LoVo (cell line): Measurements from ENCODE around the gene PIK3CD.
"Not testable (repeated sequence)": the region's sequence is repeated elsewhere in the genome, so short reads cannot be mapped to it uniquely, and the experiment has no call there.

ENCODE experiments used
- DNase-seq: peaks from one replicate; pipeline ENCODE4 v3.0.0-alpha.2; 2016; ENCODE audit warnings: low spot score

Gene PIK3CD

GRCh38 chr1:9736241-9736640 lies 84.7 kb downstream of the PIK3CD start:
- DNase-seq, result no peak

GRCh38 chr1:9737057-9737456 lies 85.5 kb downstream of the PIK3CD start:
- no peak for DNase-seq

GRCh38 chr1:9737671-9738070 lies 86.1 kb downstream of the PIK3CD start:
- DNase-seq, result no peak

- no peak for DNase-seq
Measured at GRCh38 chr1:9744106-9744799, 92.7 kb downstream of the PIK3CD start.

- no peak for DNase-seq
Measured at GRCh38 chr1:9746211-9746610, 94.7 kb downstream of the PIK3CD start.

- no peak for DNase-seq
Measured at GRCh38 chr1:9746651-9747050, 95.1 kb downstream of the PIK3CD start.

- DNase-seq, result not testable (repeated sequence)
Measured at GRCh38 chr1:9748391-9748790, 96.9 kb downstream of the PIK3CD start.

GRCh38 chr1:9749361-9749760 lies 97.8 kb downstream of the PIK3CD start:
- DNase-seq, result no peak

GRCh38 chr1:9751971-9752370 lies 100.4 kb downstream of the PIK3CD start:
- no peak for DNase-seq

GRCh38 chr1:9753121-9753531 lies 101.6 kb downstream of the PIK3CD start:
- no peak for DNase-seq

GRCh38 chr1:9755441-9755995 lies 104.0 kb downstream of the PIK3CD start:
- no peak for DNase-seq

GRCh38 chr1:9758559-9759121 lies 107.1 kb downstream of the PIK3CD start:
- DNase-seq, result no peak

- DNase-seq, result no peak
Measured at GRCh38 chr1:9759939-9760338, 108.4 kb downstream of the PIK3CD start.

- DNase-seq, result no peak
Measured at GRCh38 chr1:9760824-9761223, 109.3 kb downstream of the PIK3CD start.

GRCh38 chr1:9761855-9762254 lies 110.3 kb downstream of the PIK3CD start:
- DNase-seq, result no peak

- DNase-seq, result not testable (repeated sequence)
Measured at GRCh38 chr1:9762446-9762845, 110.9 kb downstream of the PIK3CD start.

- DNase-seq, result no peak
Measured at GRCh38 chr1:9763914-9764313, 112.4 kb downstream of the PIK3CD start.

GRCh38 chr1:9764550-9764949 lies 113.0 kb downstream of the PIK3CD start:
- DNase-seq, result no peak

- DNase-seq, result no peak
Measured at GRCh38 chr1:9766759-9767442, 115.4 kb downstream of the PIK3CD start.

GRCh38 chr1:9767964-9768668 lies 116.6 kb downstream of the PIK3CD start:
- no peak for DNase-seq

GRCh38 chr1:9768983-9769382 lies 117.5 kb downstream of the PIK3CD start:
- no peak for DNase-seq

GRCh38 chr1:9770298-9770697 lies 118.8 kb downstream of the PIK3CD start:
- no peak for DNase-seq
